Fibroblast of skin of back (primary cell): Measurements from ENCODE around the gene MEF2A.
A peak's percentile ranks its signal among the peaks of the same experiment; 100 is the strongest.
"Not testable (repeated sequence)": the region's sequence is repeated elsewhere in the genome, so short reads cannot be mapped to it uniquely, and the experiment has no call there.

Experiments
- DNase-seq: peaks from one replicate; pipeline ENCODE4 v3.0.0-alpha.2; 2013

MEF2A gene

GRCh38 chr15:99651023-99651807, 85.4 kb downstream of the MEF2A start:
- DNase-seq, result peak; percentile 68

GRCh38 chr15:99656205-99656604, 90.4 kb downstream of the MEF2A start:
- no peak for DNase-seq

GRCh38 chr15:99657996-99658395, 92.2 kb downstream of the MEF2A start:
- DNase-seq, result no peak

GRCh38 chr15:99662903-99663302, 97.1 kb downstream of the MEF2A start:
- DNase-seq, result peak; percentile 51

- not testable (repeated sequence) for DNase-seq
These were observed 100.3 kb downstream of the MEF2A start for GRCh38 chr15:99666073-99666472.

GRCh38 chr15:99668533-99669182, 102.9 kb downstream of the MEF2A start:
- no peak for DNase-seq

- DNase-seq, result no peak
These were observed 103.5 kb downstream of the MEF2A start for GRCh38 chr15:99669250-99669649.

- DNase-seq, result no peak
These were observed 106.3 kb downstream of the MEF2A start for GRCh38 chr15:99671926-99672635.

GRCh38 chr15:99673111-99673510, 107.3 kb downstream of the MEF2A start:
- DNase-seq, result no peak

- no peak for DNase-seq
These were observed 108.5 kb downstream of the MEF2A start for GRCh38 chr15:99674279-99674678.

GRCh38 chr15:99677540-99678134, 111.9 kb downstream of the MEF2A start:
- no peak for DNase-seq

GRCh38 chr15:99680276-99680675, 114.5 kb downstream of the MEF2A start:
- DNase-seq, result no peak

- peak; percentile 14 for DNase-seq
These were observed 116.2 kb downstream of the MEF2A start for GRCh38 chr15:99681990-99682389.

- DNase-seq, result peak; percentile 90
These were observed 116.7 kb downstream of the MEF2A start for GRCh38 chr15:99682455-99682854.

- DNase-seq, result peak; percentile 79
These were observed 117.4 kb downstream of the MEF2A start for GRCh38 chr15:99683000-99683670.

- DNase-seq, result no peak
These were observed 120.5 kb downstream of the MEF2A start for GRCh38 chr15:99686290-99686689.

GRCh38 chr15:99692825-99693224, 127.0 kb downstream of the MEF2A start:
- DNase-seq, result peak; percentile 45

GRCh38 chr15:99696096-99696495, 130.3 kb downstream of the MEF2A start:
- DNase-seq, result no peak

GRCh38 chr15:99702895-99703602, 137.3 kb downstream of the MEF2A start:
- peak; percentile 67 for DNase-seq

GRCh38 chr15:99703603-99704443, 138.0 kb downstream of the MEF2A start:
- DNase-seq, result peak; percentile 93

GRCh38 chr15:99704444-99704838, 138.7 kb downstream of the MEF2A start:
- peak; percentile 86 for DNase-seq
